ENCODE measurements around the gene WWC2.

DNA sequence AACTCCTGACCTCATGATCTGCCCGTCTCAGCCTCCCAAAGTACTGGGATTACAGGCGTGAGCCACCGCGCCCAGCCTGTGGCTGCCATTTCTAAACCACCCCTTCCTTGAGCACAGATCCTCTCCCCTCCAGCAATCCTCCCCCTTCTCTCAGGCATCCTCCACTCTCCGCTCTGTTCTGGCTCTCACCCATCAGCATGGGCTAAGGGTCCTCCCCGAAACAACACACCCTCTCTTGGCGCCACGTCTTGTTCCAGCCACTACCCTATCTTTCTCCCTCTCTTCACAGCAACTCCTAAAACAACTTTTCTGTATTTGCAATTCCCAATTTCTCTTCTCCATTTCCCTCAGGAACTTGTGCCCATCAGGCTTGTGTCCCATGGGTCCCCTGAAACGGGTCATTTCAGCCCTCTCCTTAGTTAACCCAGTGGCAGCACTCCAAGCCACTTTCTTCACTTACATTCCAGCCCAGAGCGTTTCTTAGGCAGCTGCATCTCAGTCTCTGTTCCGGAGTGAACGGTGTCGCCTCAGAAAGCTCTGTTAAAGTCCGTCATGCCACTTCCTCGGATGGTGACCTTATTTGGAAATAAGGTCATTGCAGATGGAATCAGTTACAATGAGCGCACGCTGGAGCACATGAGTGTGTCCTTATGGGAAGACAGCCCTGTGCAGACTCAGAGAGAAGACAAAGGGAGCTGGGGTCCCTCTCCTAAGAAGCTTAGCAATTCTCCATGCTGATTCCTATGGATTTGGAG, 251.4 kb downstream of the WWC2 start:
- no peak for TF ChIP-seq EZH2 (IDR thresholded peaks at IDR 0.05)
- TF ChIP-seq, protein P1, sequence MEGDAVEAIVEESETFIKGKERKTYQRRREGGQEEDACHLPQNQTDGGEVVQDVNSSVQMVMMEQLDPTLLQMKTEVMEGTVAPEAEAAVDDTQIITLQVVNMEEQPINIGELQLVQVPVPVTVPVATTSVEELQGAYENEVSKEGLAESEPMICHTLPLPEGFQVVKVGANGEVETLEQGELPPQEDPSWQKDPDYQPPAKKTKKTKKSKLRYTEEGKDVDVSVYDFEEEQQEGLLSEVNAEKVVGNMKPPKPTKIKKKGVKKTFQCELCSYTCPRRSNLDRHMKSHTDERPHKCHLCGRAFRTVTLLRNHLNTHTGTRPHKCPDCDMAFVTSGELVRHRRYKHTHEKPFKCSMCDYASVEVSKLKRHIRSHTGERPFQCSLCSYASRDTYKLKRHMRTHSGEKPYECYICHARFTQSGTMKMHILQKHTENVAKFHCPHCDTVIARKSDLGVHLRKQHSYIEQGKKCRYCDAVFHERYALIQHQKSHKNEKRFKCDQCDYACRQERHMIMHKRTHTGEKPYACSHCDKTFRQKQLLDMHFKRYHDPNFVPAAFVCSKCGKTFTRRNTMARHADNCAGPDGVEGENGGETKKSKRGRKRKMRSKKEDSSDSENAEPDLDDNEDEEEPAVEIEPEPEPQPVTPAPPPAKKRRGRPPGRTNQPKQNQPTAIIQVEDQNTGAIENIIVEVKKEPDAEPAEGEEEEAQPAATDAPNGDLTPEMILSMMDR (IDR thresholded peaks at IDR 0.05): no peak
- TF ChIP-seq EZH2phosphoT487 (IDR thresholded peaks at IDR 0.05): no peak
